GM19463 (cell line): ENCODE results near the gene OR5P2.
A peak's percentile ranks its signal among the peaks of the same experiment; 100 is the strongest.
"Not testable (repeated sequence)": the region's sequence is repeated elsewhere in the genome, so short reads cannot be mapped to it uniquely, and the experiment has no call there.

Source experiments
- ATAC-seq: cut with Tn5 transposase; IDR thresholded peaks from one replicate; pipeline ENCODE4 v1.9.1; 2021; ENCODE audit warnings: mild to moderate bottlenecking, moderate library complexity; ENCODE audit not compliant: unreplicated experiment

Gene OR5P2, protein sequence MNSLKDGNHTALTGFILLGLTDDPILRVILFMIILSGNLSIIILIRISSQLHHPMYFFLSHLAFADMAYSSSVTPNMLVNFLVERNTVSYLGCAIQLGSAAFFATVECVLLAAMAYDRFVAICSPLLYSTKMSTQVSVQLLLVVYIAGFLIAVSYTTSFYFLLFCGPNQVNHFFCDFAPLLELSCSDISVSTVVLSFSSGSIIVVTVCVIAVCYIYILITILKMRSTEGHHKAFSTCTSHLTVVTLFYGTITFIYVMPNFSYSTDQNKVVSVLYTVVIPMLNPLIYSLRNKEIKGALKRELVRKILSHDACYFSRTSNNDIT

DNA sequence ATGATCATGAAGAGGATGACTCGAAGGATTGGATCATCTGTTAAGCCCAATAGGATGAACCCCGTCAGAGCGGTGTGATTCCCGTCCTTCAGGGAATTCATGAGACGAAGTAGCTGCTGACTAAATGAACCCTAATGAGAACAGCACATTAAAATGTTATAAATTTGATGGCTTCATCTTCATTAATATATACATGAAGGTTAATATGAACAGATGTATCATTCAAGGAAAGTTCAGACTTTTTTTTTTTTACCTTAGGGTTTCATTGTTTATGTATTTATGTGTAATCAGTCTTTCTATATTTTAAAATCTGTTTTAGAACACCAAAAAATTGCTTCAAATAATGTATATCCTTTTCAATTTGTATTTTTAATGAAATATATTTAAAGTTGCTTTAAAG is at the start of gene OR5P2:
TSS of gene OR5P2 (minus strand) at position 101 of the 400 bp plus-strand sequence. CDS start at position 101, 0 bp downstream.
- no peak for ATAC-seq

DNA sequence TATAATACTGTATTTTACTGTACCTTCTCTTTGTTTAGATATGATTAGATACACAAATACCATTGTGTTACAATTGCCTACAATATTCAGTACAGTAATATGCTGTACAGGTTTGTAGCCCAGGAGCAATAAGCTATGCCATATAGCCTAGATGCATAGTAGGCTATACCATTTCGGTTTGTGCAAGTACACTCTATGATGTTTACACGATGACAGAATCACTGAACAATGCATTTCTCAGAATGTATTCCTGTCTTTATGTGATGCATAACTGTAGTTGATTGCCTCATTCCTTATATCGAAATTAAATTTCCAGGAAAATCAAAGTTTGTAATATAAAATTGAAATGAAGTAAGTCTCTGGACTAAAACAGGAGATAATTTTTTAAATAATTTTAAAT is 49.3 kb upstream of the OR5P2 start:
- ATAC-seq = no peak

DNA sequence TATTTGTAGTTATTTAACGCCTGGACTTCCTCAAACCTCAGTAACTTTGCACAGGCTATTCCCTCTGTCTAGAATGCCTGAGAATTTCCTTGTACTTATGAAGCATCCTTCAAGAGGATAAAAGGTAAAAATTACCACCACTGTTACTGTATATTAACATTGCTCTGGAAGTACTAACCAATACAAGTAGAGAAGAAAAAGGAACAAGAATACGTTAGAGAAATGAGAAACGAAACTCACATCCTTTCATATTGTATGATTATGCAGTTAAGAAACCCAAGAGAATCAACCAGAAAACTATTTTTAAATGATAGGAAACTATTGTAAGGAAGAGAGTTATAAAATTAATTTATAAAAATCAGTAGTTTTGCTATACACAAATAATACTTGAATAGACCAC is 48.2 kb upstream of the OR5P2 start:
- ATAC-seq = no peak

DNA sequence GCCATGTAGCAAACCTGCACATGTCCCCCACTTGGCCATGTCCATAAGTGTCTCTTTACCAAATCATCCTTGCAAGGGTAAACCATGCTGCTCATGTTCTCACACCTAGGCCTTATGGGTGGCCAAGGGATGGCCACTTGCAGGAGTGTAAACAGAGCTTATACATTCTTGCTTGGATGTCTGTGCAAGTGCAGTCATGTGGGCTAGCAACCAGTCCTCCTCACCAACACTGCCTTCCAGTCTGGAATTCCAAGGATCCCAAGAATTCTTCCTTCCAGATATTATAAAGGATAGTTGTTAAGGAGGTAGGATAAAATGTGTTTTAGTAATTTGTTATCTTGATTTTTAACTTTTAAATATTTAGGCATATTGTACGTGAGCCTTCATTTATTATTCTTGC is 47.8 kb upstream of the OR5P2 start:
- ATAC-seq = no peak

DNA sequence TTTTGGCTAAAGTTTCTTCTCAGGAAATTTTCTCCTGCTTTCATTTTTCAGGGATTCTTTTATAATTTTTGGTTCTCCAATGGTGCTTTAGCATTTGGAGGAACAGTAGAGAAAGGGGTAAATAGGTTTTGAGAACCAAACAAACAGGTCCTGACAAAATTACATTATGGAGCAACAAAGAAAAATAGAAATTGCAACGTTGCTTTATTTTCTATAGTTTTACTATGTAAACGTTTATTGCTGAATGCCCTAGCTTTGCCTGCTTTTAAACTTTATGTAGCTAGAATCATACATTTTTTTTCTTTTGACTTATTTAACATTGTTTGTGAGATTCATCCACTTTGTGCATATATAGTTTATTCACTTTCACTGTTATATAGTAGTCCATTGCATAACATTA is 43.8 kb upstream of the OR5P2 start:
- no peak for ATAC-seq

DNA sequence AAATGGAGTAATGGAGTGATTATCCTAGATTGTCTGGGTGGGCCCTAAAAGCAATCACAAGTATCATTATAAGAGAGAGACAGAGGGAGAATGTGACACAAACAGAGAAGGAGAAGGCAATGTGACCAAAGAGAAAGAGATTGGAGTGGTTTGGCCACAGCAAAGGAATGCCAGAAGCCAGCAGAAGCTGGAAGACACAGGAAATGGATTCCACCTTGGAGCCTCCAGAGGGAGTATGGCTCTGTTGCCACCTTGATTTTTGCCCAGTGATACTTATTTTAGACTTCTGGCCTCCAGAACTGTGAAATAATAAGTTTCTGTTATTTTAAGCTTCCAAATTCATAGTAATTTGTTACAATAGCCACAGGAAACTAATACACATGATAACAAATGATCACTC is 36.8 kb upstream of the OR5P2 start:
- no peak for ATAC-seq

DNA sequence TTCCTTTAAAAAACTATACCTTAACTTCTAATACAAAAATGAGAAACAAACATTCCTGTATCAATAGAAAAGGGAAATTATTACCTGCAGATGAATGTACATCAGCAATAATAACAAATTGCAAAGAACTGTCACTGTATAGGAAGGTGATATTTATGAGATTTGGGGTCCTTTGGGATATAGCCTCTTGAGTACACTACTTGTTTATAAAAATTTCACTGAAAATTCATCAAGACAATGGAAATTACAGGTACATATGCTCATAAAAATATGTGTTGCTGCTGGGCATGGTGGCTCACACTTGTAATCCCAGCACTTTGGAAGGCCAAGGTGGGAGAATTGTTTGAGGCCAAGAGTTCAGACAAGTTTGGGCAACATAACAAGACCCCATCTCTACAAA is 34.0 kb upstream of the OR5P2 start, which contains the start of gene OR5P3:
TSS of gene OR5P3 (minus strand) at position 101 of the 400 bp plus-strand sequence.
- no peak for ATAC-seq

DNA sequence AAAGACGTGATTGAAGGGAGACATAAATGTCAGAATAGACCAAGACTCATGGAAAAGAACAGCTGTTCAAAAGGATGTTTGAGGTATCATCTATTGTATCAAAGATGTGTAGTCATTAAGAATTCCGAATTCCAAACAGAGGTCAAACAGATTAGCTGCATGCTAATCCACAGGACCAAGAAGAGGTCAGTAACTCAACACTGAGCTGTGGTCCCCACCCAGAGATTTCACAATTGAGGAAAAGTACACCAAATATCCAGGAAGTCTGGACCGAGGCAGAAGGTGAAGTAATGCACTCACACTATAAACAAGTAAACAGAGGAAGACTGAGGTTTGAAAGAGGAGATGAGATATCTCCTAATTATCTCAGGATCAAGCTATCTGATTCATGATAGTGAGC is 29.6 kb upstream of the OR5P2 start:
- ATAC-seq = no peak

DNA sequence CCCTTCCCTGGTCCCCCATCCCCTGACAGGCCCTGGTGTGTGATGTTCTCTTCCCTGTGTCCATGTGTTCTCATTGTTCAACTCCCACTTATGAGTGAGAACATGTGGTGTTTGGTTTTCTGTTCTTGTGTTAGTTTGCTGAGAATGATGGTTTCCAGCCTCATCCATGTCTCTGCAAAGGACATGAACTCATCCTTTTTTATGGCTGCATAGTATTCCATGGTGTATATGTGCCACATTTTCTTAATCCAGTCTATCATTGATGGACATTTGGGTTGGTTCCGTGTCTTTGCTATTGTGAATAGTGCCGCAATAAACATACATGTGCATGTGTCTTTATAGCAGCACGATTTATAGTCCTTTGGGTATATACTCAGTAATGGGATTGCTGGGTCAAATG is 23.7 kb upstream of the OR5P2 start:
- ATAC-seq = not testable (repeated sequence)

DNA sequence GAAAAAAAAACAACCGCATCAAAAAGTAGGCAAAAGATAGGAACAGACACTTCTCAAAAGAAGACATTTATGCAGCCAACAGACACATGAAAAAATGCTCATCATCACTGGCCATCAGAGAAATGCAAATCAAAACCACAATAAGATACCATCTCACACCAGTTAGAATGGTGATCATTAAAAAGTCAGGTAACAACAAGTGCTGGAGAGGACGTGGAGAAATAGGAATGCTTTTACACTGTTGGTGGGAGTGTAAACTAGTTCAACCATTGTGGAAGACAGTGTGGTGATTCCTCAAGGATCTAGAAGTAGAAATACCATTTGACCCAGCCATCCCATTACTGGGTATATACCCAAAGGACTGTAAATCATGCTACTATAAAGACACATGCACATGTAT is 18.2 kb upstream of the OR5P2 start:
- ATAC-seq = not testable (repeated sequence)

DNA sequence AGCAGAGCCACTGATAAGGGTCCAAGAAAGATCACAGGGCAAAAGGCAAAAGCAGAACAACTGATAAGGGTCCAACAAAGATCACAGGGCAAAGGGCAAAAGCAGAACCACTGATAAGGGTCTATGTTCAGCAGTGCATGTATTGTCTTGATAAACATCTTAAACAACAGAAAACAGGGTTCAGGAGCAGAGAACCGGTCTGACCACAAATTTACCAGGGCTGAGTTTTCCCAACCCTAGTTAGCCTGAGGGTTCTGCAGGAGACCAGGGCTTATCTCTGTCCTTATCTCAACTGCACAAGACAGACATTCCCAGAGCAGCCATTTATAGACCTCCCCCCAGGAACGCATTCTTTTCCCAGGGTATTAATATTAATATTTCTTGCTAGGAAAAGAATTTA is 13.6 kb upstream of the OR5P2 start:
- ATAC-seq = not testable (repeated sequence)

DNA sequence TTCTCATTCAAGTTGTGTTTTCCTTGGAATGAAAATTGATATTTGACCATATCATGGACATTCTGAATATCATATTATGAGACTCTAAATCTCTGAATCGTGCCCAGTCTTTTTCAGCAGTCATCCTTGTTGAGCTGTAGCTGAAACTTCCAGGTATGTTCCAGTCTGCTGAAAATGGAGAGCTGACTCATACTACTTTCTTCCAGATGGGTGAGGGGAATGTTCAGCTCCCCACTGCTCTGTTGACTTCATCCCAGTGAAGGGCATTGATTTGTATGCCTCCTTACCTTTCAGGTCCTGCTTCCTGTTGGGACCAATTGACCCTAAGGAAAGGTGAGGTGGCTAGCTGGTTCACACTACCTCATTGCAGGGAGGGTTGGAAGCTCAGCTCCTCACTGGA is 3.5 kb downstream of the OR5P2 start:
- no peak for ATAC-seq

DNA sequence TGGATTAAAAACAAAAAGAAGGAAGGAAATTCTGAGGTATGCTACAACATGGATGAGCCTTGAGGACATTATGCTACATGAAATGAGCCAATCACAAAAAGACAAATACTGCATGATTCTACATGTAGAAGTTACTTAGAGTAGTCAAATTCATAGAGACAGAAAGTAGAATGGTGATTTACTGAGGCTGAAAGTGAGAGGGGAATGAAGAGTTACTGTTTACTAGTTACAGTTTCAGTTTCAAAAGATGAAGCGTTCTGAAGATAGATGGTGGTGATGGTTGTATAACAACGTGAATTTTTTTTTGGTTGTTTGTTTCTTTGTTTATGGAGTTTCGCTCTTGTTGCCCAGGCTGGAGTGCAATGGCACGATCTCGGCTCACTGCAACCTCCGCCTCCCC is 9.5 kb downstream of the OR5P2 start:
- ATAC-seq = peak; percentile 99

DNA sequence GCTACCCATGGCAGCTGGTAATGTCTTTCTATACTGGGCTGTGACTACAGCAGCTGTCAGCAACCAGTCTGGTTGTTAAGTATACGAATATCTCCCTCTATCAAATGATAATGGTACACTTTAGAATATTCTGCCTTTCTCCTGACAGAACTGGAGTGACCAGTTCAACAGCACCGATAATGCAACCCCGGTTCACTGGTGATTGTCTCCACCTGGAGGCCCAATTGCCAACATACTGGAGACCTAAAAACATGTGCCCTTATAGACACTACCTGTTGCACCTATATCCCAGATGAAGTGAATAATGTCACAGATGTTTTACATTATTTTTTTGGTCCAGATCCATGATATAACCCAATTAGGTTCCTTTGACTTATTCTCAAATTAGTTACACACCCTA is 21.1 kb downstream of the OR5P2 start:
- no peak for ATAC-seq

DNA sequence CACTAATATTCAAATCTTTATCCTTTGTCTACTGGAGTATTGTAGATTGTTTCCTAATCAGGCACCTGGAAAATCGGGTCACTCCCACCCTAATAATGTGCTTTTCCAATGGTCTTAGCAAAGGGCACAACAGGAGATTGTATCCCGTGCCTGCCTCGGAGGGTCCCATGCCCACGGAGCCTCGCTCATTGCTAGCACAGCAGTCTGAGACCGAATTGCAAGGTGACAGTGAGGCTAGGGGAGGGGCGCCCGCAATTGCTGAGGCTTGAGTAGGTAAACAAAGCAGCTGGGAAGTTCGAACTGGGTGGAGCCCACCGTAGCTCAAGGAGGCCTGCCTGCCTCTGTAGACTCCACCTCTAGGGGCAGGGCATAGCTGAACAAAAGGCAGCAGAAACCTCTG is 32.4 kb downstream of the OR5P2 start:
- not testable (repeated sequence) for ATAC-seq

DNA sequence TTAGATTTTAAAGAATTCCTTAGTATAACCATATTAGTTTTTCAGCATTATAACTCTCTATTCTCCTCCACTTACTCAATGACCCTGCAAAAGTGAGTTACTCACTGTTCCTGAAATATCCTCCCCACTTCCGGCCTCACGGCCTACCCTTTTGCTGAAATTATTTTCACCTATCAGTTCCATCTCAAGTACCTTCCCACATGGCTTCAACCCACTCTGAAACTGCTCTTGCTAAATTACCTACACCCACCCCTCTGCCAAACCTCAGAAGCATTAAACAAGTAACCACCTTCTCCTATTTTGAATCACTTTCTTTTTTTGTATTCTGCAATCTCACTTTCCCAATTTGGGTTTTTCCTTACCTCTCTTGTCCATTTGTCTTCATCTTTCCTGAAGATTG is 37.7 kb downstream of the OR5P2 start:
- peak; percentile 80 for ATAC-seq

DNA sequence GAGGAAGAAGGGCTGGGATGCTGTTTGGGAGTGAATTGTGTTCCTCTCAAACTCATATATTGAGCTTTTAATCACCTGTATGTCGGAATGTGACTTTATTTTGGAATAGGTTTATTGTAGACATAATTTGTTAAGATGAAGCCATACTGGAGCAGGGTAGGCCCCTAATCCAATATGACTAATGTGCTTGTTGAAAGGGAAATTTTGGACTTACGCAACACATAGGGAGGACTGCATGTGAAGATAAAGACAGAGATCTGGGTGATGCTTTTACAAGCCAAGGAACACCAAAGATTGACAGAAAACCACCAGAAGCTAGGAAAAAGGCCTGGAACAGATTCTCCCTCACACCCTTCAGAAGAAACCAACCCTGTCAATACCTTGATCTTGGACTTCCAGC is 47.3 kb downstream of the OR5P2 start:
- ATAC-seq = no peak
